Measurements from ENCODE around the gene DUSP5.
"Not testable (repeated sequence)": the region's sequence is repeated elsewhere in the genome, so short reads cannot be mapped to it uniquely, and the experiment has no call there.

Gene DUSP5

DNA sequence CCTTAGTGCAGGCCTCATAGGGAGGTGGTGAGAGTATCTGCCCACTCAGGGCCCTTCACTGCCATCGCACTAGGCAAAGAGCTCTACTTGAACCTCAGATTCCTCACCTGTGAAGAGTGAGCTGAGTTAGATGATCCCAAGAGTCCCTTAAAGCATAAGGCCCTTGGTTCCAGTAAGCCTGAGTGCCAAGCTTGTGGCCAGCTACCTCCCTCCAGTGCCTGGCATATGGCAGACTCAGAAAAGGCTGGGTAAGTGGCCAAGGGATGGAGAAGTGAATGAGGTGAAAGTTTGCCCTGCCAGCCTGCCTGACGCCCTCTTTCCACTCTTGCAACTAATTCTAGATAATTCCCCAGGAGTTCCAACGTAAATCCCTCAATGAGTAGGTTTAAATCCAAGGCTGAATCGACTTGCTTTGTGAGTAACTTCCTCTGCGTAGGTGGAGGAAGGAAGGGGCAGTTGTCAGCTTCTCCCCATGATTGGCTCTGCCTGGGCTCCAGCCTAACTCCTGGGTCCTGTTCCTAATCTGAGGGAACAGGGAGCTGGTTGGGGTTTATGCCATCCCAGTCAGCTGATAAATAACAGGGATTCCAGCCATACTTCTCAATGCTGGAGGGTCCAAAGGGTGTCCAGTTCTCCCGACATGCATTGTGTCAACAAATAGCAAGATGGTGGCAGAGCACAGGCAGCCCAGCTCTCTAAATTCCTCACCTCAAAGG is 14.2 kb downstream of the DUSP5 start:
- DNase-seq = no peak
- intact Hi-C loops (cut with DNase I) = no loop called here

DNA sequence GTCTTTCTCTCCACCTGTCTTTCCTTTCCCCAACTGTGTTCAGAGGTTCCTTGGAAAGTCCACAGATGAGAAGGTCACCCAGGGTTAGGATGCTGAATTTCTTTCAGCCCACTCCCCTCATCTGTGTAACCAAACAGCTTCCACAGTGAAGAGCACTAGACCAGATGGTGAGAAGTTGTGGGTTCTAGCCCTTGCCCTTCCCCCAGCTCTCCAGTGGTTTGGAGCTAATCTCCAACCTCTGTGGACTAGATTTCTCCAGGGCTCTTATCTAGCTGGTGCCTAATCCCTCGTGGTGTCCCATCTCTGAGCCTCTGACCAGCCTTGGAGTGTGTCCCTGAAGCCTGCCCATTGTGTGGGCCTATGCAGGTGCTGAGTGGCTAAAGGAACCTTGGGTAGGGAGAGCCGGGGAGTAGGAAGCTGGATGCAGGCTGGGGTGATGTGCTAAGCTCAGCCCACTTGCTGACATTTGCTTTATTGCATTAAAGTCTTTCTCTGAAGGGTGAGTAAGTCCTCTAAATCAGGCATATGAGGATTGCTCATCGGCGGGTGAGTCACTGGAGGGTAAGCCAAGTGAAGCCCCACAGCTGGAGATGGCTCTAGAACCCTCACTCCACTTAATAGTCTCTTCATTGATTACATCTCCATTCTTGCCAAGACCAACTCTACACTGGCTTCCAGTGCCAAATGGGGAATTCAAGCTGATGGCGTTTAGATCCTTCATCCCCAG is 14.9 kb downstream of the DUSP5 start:
- peak in 1 of 10 donors; percentile 84 for DNase-seq
- intact Hi-C loops (cut with DNase I) = no loop called here

GRCh38 chr10:110513949-110514348 is 16.2 kb downstream of the DUSP5 start:
- DNase-seq = no peak
- intact Hi-C loops (cut with DNase I) = no loop called here

- intact Hi-C loops (cut with DNase I) = no loop called here
- no peak for DNase-seq
Observed at GRCh38 chr10:110514848-110515247, 17.1 kb downstream of the DUSP5 start.

GRCh38 chr10:110516815-110517492 is 19.2 kb downstream of the DUSP5 start:
- DNase-seq = no peak
- intact Hi-C loops (cut with DNase I) = no loop called here

- intact Hi-C loops (cut with DNase I) = no loop called here
- no peak for DNase-seq
Observed at GRCh38 chr10:110522365-110522988, 24.8 kb downstream of the DUSP5 start.

DNA sequence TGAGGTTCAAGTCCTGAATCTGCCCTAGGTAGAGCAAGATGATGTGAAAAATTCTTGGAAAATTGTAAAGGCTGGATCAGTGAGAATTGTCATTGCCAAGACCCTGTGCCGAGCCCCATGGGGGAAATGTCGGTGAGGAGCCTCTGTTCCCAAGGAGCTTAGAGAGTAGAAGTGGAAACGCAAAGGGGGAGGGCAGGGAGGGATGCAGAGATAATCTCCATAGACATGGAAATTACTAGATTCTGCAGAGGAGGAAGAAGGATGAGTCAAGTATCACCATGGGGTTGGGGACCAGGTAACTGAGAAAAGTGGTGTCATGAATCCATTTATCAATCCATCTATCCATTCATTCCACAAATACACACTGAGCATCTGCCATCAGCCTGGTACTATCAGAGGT is 26.0 kb downstream of the DUSP5 start:
- intact Hi-C loops (cut with DNase I) = no loop called here

DNA sequence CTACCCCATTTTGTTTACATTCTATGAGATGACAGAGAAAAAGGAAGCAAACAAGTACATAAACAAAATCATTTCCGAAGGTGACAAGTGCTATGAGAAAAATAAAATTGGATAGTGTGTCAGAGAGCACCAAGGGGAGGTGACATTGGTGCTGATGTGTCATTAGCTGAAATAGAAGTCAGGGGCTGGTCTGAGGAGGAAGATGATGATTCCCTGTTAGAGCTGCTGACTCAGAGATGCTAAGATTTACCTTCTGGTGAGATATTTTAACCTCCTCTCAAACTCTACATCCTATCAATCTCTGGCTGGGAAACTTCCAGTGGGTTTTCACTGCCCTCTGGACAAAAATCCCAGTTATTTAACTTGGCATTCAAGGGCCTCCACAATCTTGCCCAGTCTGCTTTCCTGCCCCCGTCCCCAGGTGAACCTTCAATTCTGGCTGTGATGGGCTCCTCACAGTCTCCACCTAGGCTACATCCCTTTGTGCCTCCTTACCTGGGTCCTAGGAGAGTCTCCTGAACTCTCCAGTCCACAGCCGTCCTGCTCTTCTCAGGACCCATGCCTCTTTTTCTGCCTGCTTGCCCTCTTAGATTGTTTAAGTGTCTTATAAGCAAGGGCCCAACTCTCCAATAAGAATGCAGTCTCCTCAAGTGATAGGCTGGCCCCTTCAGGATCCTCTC is 26.6 kb downstream of the DUSP5 start:
- intact Hi-C loops (cut with DNase I) = no loop called here
- DNase-seq = no peak

More for the DNA sequence above, 26.0 kb downstream of the DUSP5 start:
- DNase-seq = no peak

DNA sequence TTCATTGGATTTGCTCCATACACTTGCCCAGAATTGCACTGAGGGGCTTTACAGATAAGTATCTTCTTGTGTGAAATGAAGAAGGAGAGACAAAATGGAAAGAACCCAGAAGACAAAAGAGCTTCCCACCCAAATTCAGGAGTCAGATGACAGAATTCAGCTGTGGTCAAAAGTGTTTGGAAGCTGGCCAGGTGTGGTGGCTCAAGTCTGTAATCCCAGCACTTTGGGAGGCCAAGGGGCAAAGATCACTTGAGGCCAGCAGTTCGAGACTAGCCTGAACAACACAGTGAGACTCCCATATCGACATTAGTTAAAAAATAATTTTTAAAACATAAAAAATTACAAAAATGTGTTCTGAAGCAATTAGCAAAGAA is 27.1 kb downstream of the DUSP5 start:
- intact Hi-C loops (cut with DNase I) = no loop called here

DNA sequence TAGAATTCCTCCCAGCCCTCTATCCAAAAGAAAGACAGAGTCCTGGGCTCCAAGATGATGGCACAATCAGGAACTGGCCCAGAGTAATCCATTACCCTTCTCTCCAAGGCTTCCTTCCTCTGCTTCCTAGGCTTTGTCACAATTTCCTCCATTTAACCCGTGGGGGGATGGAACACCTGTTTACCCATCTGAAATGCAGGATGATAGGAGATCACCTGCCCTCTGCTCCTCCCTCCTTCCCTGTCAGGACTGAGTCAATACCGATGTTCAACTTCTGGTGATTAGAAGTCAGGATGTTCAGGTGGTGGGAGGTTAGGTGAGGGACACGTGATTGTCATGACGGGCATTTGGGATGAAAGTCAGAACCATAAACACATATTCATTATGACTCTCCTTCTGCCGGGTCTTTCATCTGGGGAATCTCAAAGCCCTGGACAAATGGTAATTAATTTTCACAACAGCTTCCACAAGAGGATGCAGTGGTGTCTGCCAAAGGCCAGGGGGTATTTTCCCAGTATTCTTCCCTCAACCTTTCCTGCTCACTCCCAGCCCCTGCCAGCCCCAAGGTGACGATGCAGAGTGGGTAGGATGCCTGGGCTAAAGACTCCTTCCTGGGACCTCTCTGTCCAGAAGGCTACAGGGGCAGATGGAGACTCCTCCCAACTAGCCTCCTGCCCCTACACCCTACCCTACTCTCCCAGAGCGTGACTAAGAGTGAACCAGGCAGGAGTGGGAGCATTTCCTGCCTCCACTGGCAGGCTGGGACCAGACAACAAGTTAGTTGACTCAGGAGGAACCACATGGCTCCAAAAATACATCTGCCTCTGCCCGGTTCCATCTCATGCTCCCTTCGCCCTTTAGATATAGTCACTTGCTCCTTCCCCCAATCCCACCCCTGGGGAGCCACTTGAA is 27.9 kb downstream of the DUSP5 start:
- intact Hi-C loops (cut with DNase I) = no loop called here
- DNase-seq = no peak

More for the DNA sequence above, 27.1 kb downstream of the DUSP5 start:
- DNase-seq = no peak

GRCh38 chr10:110527731-110528171 is 30.0 kb downstream of the DUSP5 start:
- intact Hi-C loops (cut with DNase I) = no loop called here
- DNase-seq = peak in 1 of 10 donors; percentile 43

DNA sequence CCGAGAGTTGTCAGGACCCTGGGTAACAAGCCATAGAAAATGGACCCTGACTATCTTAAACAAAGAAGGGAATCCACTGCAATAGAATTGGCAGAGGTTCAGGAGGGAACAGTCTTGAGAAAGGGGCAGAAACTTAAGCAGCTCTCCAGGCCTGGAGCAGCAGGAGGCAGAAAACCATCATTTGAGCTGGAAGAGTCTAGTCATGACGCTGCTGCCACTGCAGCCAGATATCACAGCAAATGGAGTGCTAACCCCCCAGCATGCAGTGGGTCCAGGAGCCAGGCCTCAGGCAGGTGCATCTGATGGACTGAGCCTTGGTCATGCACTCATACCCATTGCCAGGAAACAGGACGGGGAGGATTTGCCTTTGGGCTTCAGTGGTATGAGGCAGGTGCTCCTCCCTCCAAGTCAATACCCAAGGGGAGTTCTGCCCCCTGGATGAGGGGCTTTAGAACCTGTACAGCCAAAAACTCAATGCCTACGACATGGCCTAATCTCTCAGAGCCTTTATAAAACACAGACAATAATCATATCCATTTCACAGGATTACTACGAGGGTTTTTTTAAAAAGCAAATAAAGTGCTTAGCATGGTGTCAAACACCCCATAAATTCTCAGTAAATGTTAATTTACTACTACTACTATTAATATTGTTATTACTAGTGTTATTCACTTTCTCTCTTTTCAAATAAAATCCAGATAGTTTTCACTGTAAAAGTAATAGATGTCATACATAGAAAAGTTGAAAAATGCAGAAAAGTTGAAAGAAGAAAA is 30.7 kb downstream of the DUSP5 start:
- peak in 1 of 10 donors; percentile 59 for DNase-seq
- intact Hi-C loops (cut with DNase I) = no loop called here

GRCh38 chr10:110528997-110529524 is 31.4 kb downstream of the DUSP5 start:
- intact Hi-C loops (cut with DNase I); DNase-seq: not testable (repeated sequence)

DNA sequence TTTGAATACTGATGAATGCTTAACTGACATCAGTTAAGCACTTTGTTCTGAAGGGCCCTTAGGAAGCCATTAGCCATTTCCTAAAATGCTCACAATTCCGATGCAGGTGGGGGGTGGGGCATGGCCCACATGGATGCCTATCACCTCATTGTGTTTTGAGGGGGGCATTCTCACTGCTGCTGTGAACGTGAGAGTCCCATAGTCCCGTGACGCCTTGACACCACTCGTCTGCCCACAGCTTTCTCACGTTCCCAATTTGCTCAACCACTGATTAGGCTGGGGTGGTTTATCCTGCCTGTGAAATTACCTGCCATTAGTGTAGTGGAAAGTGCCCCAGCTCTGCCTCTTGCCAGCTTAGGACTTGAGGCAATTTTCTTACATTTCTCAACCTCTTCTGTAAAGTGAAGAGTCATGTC is 31.9 kb downstream of the DUSP5 start:
- intact Hi-C loops (cut with DNase I) = no loop called here

DNA sequence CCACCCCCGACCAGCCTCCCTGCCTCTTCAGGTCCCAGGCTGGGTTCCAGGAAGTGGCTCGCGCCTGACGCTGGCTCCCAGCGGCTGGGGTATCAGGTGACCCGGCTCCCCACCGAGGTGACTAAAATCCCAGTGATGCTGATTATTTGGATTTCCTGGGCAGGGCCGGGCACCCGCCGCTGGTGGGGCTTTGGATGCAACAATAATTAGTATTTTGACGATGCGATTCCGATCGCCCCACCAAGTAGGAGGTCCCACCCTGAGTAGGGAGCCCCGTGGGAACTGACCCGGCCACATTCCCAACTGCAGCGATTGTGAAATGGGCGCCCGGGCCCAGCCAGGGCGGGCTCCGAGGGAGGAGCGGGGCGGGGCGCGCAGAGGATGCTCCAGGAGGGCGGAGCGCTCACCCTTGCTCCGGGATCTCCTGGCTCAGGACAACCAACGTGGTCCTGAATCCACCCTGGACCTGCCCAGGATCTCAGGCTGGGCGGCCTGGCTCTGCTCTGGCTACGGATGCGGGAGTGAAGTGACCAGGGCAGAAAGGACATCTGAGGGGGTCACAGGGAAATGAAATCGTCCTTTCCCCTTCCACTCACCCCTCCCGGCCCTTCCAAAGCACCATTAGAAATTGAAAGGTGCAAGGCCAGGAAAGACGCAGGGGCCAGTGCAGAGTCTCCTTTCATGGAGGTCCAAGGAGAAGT is 32.6 kb downstream of the DUSP5 start:
- intact Hi-C loops (cut with DNase I) = no loop called here
- peak in 1 of 10 donors; percentile 85 for DNase-seq

More for the DNA sequence above, 31.9 kb downstream of the DUSP5 start:
- DNase-seq = no peak

GRCh38 chr10:110531687-110532086 is 34.0 kb downstream of the DUSP5 start:
- intact Hi-C loops (cut with DNase I) = no loop called here
- DNase-seq = no peak

DNA sequence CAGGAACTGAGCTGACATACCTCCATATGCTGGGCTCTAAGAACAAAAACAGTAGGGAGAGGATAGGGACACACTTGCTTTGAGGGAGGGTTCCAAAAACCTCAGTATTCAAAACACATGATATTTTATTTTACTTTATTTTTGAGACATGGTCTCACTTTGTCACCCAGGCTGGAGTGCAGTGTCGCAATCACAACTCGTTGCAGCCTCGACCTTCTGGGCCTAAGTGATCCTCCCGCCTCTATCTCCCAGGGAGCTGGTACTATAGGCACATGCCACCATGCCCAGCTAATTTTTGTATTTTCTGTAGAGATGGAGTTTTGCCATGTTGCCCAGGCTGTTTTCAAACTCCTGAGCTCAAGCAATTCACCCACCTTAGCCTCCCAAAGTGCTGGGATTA is 34.9 kb downstream of the DUSP5 start:
- intact Hi-C loops (cut with DNase I); DNase-seq: not testable (repeated sequence)

DNA sequence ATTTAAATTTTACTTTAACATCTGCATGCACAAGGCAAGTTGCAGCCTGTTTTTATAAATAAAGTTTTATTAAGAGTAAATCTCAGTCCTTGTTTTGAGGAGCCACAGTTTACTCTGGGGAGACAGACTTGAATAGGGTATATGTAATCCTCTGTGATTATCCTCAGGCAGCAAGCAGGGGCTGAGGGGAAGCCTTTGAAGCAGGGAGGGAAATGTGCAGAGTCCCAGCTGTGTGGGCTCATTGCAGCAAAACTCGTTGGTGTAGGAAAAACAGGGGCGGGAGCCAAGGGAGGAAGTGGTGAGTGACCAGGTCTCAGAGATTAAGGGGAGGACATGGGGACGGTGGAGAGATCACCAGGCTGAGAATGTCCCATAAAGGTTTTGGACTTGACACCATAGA is 35.4 kb downstream of the DUSP5 start:
- intact Hi-C loops (cut with DNase I) = no loop called here
- DNase-seq = no peak

All from posterior cingulate gyrus (tissue), 11 donors.